HL-60 (cell line): ENCODE measurements around the gene DRAM2.

Experiments used
- DNase-seq, 2 experiments: peaks; one replicate each; pipeline ENCODE4 v3.0.0-alpha.2; 2010 to 2020; ENCODE audit warnings: low read depth in 1 of 2, low spot score in 1 of 2
- H3K27ac ChIP-seq: fragments of 250-450 bp; sonication (Bioruptor Pico); replicated peaks from 2 replicates; pipeline ENCODE4 v1.5.1; 2020; ENCODE audit warnings: mild to moderate bottlenecking, moderate library complexity
- H3K27me3 ChIP-seq: fragments of 250-450 bp; sonication (Bioruptor Pico); 2 replicates; pipeline ENCODE4 v1.5.1; 2021; ENCODE audit warnings: mild to moderate bottlenecking, moderate library complexity; ENCODE audit not compliant: insufficient read depth, poor library complexity, severe bottlenecking
- H3K4me3 ChIP-seq: replicated peaks from 2 replicates; pipeline ENCODE4 v1.5.1; 2011; ENCODE audit warnings: mild to moderate bottlenecking, control low read depth, low read length; ENCODE audit not compliant: insufficient read depth
- CTCF ChIP-seq: IDR thresholded peaks from one replicate; pipeline ENCODE4 v1.5.1; 2011; ENCODE audit warnings: low read length, control low read depth, inconsistent platforms; ENCODE audit not compliant: insufficient read depth
- GABPA ChIP-seq: IDR thresholded peaks from 2 replicates; pipeline ENCODE4 v1.6.1; 2012; ENCODE audit warnings: low read depth
- POLR2AphosphoS5 ChIP-seq: IDR thresholded peaks from 2 replicates; pipeline ENCODE4 v1.6.1; 2012; ENCODE audit warnings: low read depth
- REST ChIP-seq: IDR thresholded peaks from 2 replicates; pipeline ENCODE4 v1.6.1; 2012; ENCODE audit warnings: low read depth; ENCODE audit not compliant: insufficient replicate concordance
- SPI1 ChIP-seq: IDR thresholded peaks from 2 replicates; pipeline ENCODE4 v1.6.1; 2012; ENCODE audit warnings: low read depth, mild to moderate bottlenecking, borderline replicate concordance

Gene DRAM2

GRCh38 chr1:111148376-111148881 is 8.5 kb upstream of the DRAM2 start:
- H3K4me3 ChIP-seq = no peak overlapping the region
- no peak overlapping the region for H3K27ac ChIP-seq
- no peaks in the 10 kb centered on the region for H3K27me3 ChIP-seq
- TF ChIP-seq REST (no peak), GABPA (no peak), CTCF (no peak), SPI1 (no peak), POLR2AphosphoS5 (no peak)
- no peak for DNase-seq

- H3K4me3 ChIP-seq = no peak overlapping the region
- no peak overlapping the region for H3K27ac ChIP-seq
- TF ChIP-seq CTCF = no peak
- TF ChIP-seq REST = no peak
- no peak for TF ChIP-seq GABPA
- TF ChIP-seq SPI1 = no peak
- no peak for TF ChIP-seq POLR2AphosphoS5
- no peaks in the 10 kb centered on the region for H3K27me3 ChIP-seq
- no peak for DNase-seq
These were observed 8.1 kb upstream of the DRAM2 start for GRCh38 chr1:111147948-111148347.

- no peak for DNase-seq
- no peak overlapping the region for H3K27ac ChIP-seq
- TF ChIP-seq CTCF = no peak
- no peak for TF ChIP-seq SPI1
- no peak for TF ChIP-seq GABPA
- no peak for TF ChIP-seq POLR2AphosphoS5
- TF ChIP-seq REST = no peak
- H3K4me3 ChIP-seq = no peak overlapping the region
- no peaks in the 10 kb centered on the region for H3K27me3 ChIP-seq
These were observed 6.3 kb upstream of the DRAM2 start for GRCh38 chr1:111145963-111146768.
